ENCODE results near the gene ENTPD3.

GRCh38 chr3:40455328-40455727, 68.3 kb downstream of the ENTPD3 start:
- TF ChIP-seq POLR2A (IDR thresholded peaks at IDR 0.05; ENCODE audit: low read length): no peak
- TF ChIP-seq GATA1 (IDR thresholded peaks at IDR 0.05; ENCODE audit: low read depth, low read length): no peak
